Stimulated activated naive CD8-positive, alpha-beta T cell treated with anti-CD3 and anti-CD28 coated beads, Interleukin-15, Interleukin-2, amounts not matched to agents 100 ng/mL and 50 ng/mL, for 24 hours (primary cell): ENCODE data around the gene POP7.
"Not testable (repeated sequence)": the region's sequence is repeated elsewhere in the genome, so short reads cannot be mapped to it uniquely, and the experiment has no call there.

Experiments used
- H3K27ac Mint-ChIP-seq: one replicate; pipeline ENCODE4 v1.8.0; 2021; ENCODE audit warnings: mild to moderate bottlenecking, mixed read lengths
- H3K27me3 Mint-ChIP-seq: one replicate; pipeline ENCODE4 v1.8.0; 2021; ENCODE audit warnings: mixed read lengths
- H3K36me3 Mint-ChIP-seq: one replicate; pipeline ENCODE4 v1.8.0; 2021; ENCODE audit warnings: low read depth, mixed read lengths
- H3K4me1 Mint-ChIP-seq: one replicate; pipeline ENCODE4 v1.8.0; 2021; ENCODE audit warnings: low read depth, mixed read lengths
- H3K4me3 Mint-ChIP-seq: one replicate; pipeline ENCODE4 v1.8.0; 2021; ENCODE audit warnings: mild to moderate bottlenecking, mixed read lengths
- H3K9me3 Mint-ChIP-seq: one replicate; pipeline ENCODE4 v1.8.0; 2021; ENCODE audit warnings: mixed read lengths

Gene POP7

DNA sequence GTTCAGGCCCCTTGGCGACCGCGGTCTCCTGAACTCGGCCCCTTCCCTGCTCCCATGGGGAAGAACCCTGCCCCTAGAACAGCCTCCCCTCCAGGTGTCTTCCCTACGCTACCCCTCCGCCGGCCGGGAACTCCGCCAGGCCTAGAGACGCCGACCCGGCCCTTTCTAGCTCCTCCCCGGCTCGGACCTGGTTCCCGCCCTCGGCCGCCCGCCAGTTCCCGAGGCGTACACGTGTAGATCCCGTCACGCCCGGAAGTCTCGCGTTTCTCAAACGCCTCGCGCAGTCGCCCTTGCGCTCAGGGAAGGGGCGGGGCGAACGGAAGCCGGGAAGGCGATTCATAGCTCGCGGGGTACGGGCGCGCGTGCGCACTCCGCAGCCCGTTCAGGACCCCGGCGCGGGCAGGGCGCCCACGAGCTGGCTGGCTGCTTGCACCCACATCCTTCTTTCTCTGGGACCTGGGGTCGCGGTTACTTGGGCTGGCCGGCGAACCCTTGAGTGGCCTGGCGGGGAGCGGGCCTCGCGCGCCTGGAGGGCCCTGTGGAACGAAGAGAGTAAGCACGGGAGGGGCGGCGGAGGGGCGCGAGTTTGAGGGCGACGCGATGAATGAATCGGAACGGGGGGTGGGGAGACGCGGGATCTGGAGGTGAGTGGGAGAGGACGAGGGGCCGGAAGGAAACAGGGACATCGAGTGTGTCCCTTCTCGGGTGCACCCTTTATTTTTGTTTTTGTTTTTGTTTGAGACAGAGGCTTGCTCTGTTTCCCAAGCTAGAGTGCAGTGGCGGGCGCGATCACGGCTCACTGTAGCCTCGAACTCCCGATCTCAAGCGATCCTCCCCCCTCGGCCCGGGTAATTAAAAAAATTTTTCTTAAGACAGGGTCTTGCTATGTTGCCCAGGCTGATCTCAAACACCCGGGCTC lies at the start of gene POP7:
Gene POP7, plus strand, starts transcription at position 369 of the 919 bp plus-strand sequence. CDS start 710 bp downstream, outside the sequence.
- Mint-ChIP-seq H3K9me3 (no peaks in the 10 kb centered on the region), H3K4me1 (peaks cover 10% of the 10 kb centered on the region), H3K27me3 (no peaks in the 10 kb centered on the region), H3K36me3 (peaks cover 12% of the 10 kb centered on the region), H3K4me3 (peak within 1 kb of the TSS; percentile 95), H3K27ac (peak within 1 kb of the TSS; percentile 94)

- not testable (repeated sequence) for H3K4me3 Mint-ChIP-seq, H3K9me3 Mint-ChIP-seq, H3K36me3 Mint-ChIP-seq, H3K4me1 Mint-ChIP-seq, H3K27ac Mint-ChIP-seq
- H3K27me3 Mint-ChIP-seq, result peaks cover 20% of the 10 kb centered on the region
These were observed 43.6 kb upstream of the POP7 start for GRCh38 chr7:100662194-100662776.

- Mint-ChIP-seq H3K36me3 (no peaks in the 10 kb centered on the region), H3K27ac (no peak overlapping the region), H3K4me3 (no peak overlapping the region), H3K9me3 (no peaks in the 10 kb centered on the region), H3K27me3 (no peaks in the 10 kb centered on the region), H3K4me1 (no peaks in the 10 kb centered on the region)
These were observed 40.7 kb upstream of the POP7 start for GRCh38 chr7:100665168-100665726.

DNA sequence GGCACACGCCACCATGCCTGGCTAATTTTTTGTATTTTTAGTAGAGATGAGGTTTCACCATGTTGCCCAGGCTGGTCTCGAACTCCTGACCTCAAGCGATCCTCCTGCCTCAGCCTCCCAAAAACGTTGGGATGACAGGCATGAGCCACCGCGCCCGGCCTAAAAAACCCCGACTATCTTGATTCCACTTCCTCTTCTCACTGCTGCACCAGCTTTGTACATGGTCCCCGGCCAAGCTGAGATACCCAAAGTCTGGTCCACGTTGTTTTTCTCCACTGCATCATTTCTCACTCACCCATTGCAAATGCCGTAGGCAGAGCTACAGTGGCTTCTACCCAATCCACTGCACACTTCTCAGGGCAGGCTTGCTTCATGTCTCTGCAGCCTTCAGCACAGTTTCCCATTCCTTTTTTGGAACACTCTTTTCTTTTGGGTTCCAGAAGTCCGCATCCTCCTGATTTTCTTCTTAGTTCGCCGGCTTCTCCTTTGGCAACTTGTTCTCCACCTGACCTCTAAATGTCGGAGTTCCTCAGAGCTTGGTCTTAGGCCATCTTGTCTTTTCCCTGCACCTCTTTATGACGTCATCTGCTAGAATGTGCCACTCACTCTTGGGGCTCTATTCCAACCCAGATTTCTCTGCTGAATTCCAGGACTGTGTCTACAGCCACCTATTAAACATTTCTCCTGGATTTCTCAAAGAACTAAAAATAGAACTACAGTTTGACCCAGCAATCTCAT lies 38.4 kb upstream of the POP7 start:
- H3K4me3 Mint-ChIP-seq, result no peak overlapping the region
- no peaks in the 10 kb centered on the region for H3K9me3 Mint-ChIP-seq
- H3K27ac Mint-ChIP-seq, result no peak overlapping the region
- no peaks in the 10 kb centered on the region for H3K27me3 Mint-ChIP-seq
- no peaks in the 10 kb centered on the region for H3K4me1 Mint-ChIP-seq
- H3K36me3 Mint-ChIP-seq, result no peaks in the 10 kb centered on the region

GRCh38 chr7:100668069-100668449 lies 37.9 kb upstream of the POP7 start:
- Mint-ChIP-seq H3K4me3 (no peak overlapping the region), H3K9me3 (no peaks in the 10 kb centered on the region), H3K36me3 (no peaks in the 10 kb centered on the region), H3K27me3 (no peaks in the 10 kb centered on the region), H3K4me1 (no peaks in the 10 kb centered on the region), H3K27ac (no peak overlapping the region)

DNA sequence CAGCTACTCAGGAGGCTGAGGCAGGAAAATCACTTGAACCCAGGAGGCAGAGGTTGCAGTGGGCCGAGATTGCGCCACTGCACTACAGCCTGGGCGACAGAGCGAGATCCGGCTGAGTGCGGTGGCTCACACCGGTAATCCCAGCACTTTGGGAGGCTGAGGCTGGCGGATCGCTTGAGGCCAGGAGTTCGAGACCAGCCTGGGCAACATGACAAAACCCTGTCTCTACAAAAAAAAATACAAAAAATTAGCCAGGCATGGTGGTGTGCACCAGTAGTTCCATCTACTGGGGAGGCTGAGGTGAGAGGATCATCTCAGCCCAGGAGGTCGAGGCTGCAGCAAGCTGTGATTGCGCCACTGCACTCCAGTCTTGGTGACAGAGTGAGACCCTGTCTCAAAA lies 36.8 kb upstream of the POP7 start:
- not testable (repeated sequence) for H3K36me3 Mint-ChIP-seq, H3K4me1 Mint-ChIP-seq, H3K27me3 Mint-ChIP-seq, H3K9me3 Mint-ChIP-seq, H3K27ac Mint-ChIP-seq, H3K4me3 Mint-ChIP-seq

GRCh38 chr7:100670074-100670473 lies 35.8 kb upstream of the POP7 start:
- Mint-ChIP-seq H3K9me3 (no peaks in the 10 kb centered on the region), H3K27me3 (no peaks in the 10 kb centered on the region), H3K4me1 (no peaks in the 10 kb centered on the region), H3K36me3 (no peaks in the 10 kb centered on the region), H3K27ac (no peak overlapping the region), H3K4me3 (no peak overlapping the region)

DNA sequence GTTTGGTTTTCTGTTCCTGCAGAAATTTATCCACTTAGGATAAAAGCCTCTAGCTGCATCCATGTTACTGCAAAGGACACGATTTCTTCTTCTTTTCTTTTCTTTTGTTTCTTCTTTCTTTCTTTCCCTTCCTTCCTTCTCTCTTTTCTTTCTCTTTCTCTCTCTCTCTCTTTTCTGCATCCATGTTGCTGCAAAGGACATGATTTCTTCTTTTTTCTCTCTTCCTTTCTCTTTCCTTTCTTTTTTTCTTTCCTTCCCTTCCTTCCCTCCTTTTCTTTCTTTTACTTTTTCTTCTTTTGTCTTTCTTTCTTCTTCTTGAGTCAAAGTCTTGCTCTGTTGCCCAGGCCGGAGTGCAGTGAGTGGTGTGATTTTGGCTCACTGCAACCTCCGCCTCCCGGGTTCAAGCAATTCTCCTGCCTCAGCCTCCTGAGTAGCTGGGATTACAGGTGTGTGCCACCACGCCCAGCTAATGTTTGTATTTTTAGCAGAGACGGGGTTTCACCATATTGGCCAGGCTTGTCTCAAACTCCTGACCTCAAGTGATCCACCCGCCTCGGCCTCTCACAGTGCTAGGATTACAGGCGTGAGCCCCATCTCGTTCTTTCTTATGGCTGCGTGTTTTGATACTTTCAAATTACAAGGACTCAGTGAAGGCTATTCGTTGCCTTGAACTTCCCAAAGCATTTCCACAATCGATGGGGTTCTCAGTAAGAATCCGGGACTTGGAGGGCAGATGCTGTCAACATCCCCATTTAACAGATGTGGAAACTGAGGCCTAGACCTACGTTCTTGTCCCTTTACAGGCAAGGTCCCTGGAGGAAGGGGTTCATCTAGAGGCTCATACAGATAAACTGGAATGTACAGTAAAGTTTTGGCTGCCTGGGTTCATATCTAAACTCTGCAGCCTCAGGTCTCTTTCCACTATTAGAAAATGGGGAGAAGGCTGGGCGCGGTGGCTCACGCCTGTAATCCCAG lies 34.3 kb upstream of the POP7 start:
- H3K36me3 Mint-ChIP-seq, result peaks cover 3% of the 10 kb centered on the region
- peaks cover 4% of the 10 kb centered on the region for H3K4me1 Mint-ChIP-seq
- no peak overlapping the region for H3K27ac Mint-ChIP-seq

DNA sequence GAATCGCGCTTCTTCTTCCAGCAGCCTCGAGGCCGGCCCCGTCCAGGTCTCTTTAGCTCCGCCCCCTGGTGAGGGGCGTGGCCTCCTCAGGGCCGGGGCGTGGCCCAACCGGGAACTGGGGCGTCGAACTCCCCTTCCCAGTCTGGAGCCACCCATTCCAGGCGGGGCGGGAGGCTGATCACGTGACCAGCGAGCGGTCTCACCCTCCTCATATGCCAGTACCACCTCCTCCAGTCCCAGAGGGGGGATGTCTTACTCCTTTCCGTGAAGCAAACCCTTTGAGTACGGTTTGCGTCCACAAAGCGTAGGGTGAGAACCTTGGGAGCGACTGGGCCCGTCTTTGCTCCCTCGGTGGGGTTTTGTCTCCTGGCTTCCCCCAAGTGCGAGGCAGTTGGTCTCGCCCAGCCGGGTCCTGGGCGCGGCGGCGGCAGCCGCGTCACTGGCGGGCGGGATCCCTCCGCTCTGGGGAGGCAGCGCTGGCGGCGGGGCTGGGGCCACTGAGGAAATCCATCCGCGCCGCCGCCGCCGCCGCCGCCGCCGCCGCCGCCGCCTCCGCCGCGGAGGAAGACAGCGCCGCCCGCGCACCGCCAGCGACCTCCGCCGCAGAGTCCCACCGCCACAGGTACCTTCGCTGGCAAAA lies 32.5 kb upstream of the POP7 start, which contains the start of gene GNB2:
Gene GNB2, plus strand, starts transcription at position 439 of the 640 bp plus-strand sequence. CDS start 2,526 bp downstream, outside the sequence.
- peaks cover 14% of the 10 kb centered on the region for H3K4me1 Mint-ChIP-seq
- H3K36me3 Mint-ChIP-seq, result peaks cover 10% of the 10 kb centered on the region
- peak within 1 kb of the TSS; percentile 91 for H3K4me3 Mint-ChIP-seq
- no peaks in the 10 kb centered on the region for H3K9me3 Mint-ChIP-seq
- no peaks in the 10 kb centered on the region for H3K27me3 Mint-ChIP-seq
- peak within 1 kb of the TSS; percentile 95 for H3K27ac Mint-ChIP-seq

More for the DNA sequence above, 34.3 kb upstream of the POP7 start:
- no peaks in the 10 kb centered on the region for H3K27me3 Mint-ChIP-seq
- no peaks in the 10 kb centered on the region for H3K9me3 Mint-ChIP-seq
- H3K4me3 Mint-ChIP-seq, result no peak overlapping the region

- H3K36me3 Mint-ChIP-seq, result peaks cover 10% of the 10 kb centered on the region
These were observed 31.9 kb upstream of the POP7 start for GRCh38 chr7:100673942-100674410.

DNA sequence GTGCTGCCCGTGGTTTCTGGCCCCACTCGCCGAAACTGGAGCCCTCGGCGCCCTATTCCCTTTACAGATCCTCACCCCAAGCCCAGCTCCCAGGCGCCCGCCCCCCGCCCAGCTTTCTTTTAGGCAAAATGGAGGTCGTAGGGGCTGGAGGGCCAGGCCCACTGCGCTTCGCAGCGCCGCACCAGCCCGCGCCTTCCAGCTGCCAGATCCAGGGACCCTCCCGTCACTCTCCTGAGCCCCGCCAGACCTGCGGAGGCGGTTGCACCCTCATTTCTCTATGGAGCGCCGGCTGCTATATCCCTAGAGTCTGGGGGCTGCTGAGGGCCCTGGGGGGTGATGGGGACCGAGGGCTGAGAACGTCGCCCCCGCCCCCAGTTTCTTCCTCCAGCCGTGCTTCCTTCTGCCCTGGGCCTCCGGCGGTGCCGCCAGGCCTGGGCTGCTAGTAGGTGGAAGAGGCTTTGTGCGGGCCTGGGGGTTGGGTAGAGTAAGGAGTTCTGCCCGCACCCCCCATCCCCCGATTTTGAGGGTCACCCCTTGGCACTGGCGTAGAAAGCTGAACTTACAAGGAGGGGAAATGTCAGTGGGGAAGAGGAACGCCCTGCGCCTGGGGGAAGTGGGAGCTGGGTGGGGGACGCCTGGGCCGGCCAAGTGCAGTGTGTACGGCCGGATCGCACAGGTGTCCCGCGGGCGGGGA lies 31.4 kb upstream of the POP7 start:
- peak overlapping the region; percentile 91 for H3K4me3 Mint-ChIP-seq
- H3K4me1 Mint-ChIP-seq, result peaks cover 15% of the 10 kb centered on the region
- no peaks in the 10 kb centered on the region for H3K9me3 Mint-ChIP-seq
- peaks cover 15% of the 10 kb centered on the region for H3K36me3 Mint-ChIP-seq
- no peaks in the 10 kb centered on the region for H3K27me3 Mint-ChIP-seq
- peak overlapping the region; percentile 93 for H3K27ac Mint-ChIP-seq

More at GRCh38 chr7:100673942-100674410, 31.9 kb upstream of the POP7 start:
- Mint-ChIP-seq H3K4me1 (peaks cover 15% of the 10 kb centered on the region), H3K27ac (peak overlapping the region; percentile 93), H3K9me3 (no peaks in the 10 kb centered on the region), H3K27me3 (no peaks in the 10 kb centered on the region), H3K4me3 (peak overlapping the region; percentile 91)

DNA sequence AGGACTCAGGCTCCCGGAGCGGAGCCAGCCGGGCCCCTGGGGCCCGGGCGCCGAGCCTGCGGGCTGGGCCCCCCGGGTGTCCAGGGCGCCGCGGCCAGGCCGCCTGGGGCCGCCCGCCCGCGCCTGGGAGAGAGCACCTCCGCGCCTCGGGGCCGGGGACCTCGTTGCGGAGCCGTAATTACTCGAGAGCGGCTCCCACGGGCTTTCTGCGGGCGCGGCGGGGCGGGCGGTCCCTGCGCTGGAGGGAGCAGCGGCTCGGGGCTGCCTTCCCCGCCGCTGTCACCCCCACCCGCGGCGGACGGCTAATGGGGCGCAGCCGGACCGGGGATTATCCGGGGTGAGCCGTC lies 30.8 kb upstream of the POP7 start:
- Mint-ChIP-seq H3K27ac (no peak overlapping the region), H3K9me3 (no peaks in the 10 kb centered on the region), H3K36me3 (peaks cover 18% of the 10 kb centered on the region), H3K4me3 (peak overlapping the region; percentile 91), H3K4me1 (peaks cover 18% of the 10 kb centered on the region), H3K27me3 (no peaks in the 10 kb centered on the region)
